Stimulated activated CD4-positive, alpha-beta T cell treated with anti-CD3 and anti-CD28 coated beads, Interleukin-1b, Interleukin-23, amount 100 ng/mL, for 24 hours (primary cell): ENCODE measurements around the gene CMC2.
A peak's percentile ranks its signal among the peaks of the same experiment; 100 is the strongest.

Source experiments
- DNase-seq, 4 experiments: peaks; one replicate each; pipeline ENCODE4 v3.0.0-alpha.2; 2020; ENCODE audit warnings: low read depth in 4 of 4, low spot score in 1 of 4

CMC2 gene

GRCh38 chr16:80932708-80933095 lies 74.0 kb downstream of the CMC2 start:
- DNase-seq: no peak

- peak in 2 of 4 experiments; percentile 4 to 6 for DNase-seq
Observed at GRCh38 chr16:80931801-80932707, 74.6 kb downstream of the CMC2 start.

DNA sequence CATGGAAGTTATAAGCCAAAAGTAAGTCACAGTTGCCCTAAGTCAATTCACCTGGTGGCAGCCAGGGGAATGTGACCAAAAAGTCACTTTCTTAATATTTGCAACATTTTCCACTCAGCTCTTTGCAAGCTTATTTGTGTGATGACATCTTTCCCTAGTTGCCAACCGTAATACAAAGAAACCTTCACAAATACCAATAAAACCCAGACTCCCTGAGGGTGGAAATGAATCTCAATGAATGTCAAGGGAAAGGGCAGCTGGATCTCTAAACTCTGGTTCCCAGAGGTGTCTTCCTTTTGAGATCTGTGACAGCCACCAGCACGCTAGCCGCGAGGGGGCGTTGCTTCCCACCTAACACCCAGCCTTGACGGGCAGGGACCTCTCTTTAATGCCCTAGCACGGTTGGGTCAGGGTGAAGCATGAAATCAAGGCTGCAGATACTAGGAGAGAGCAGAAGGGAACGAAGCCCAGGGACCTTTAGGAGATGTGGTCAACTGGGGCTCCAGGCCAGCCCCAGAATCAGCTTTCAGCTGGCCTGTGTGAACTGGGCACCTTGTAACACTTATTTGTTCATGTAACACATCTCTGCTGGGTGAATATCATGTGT lies 82.2 kb downstream of the CMC2 start:
- DNase-seq: peak in 2 of 4 experiments; percentile 4 to 18

GRCh38 chr16:80923356-80923755 lies 83.3 kb downstream of the CMC2 start:
- DNase-seq: no peak
